Breast epithelium (tissue), 3 donors: ENCODE data around the gene CACFD1.

Source experiments
- POLR2A ChIP-seq: fragments of 450-650 bp; IDR thresholded peaks from one replicate; pipeline ENCODE4 v1.6.1; 2016; ENCODE audit warnings: antibody characterized with exemption, mild to moderate bottlenecking, moderate library complexity
- TF ChIP-seq, protein P1 (sequence below), 3 donors: fragments of 450-650 bp; IDR thresholded peaks; one replicate each; pipeline ENCODE4 v1.5.1; 2016 to 2017; ENCODE audit warnings: antibody characterized with exemption in 3 of 3, mild to moderate bottlenecking in 3 of 3, moderate library complexity in 3 of 3

DNA sequence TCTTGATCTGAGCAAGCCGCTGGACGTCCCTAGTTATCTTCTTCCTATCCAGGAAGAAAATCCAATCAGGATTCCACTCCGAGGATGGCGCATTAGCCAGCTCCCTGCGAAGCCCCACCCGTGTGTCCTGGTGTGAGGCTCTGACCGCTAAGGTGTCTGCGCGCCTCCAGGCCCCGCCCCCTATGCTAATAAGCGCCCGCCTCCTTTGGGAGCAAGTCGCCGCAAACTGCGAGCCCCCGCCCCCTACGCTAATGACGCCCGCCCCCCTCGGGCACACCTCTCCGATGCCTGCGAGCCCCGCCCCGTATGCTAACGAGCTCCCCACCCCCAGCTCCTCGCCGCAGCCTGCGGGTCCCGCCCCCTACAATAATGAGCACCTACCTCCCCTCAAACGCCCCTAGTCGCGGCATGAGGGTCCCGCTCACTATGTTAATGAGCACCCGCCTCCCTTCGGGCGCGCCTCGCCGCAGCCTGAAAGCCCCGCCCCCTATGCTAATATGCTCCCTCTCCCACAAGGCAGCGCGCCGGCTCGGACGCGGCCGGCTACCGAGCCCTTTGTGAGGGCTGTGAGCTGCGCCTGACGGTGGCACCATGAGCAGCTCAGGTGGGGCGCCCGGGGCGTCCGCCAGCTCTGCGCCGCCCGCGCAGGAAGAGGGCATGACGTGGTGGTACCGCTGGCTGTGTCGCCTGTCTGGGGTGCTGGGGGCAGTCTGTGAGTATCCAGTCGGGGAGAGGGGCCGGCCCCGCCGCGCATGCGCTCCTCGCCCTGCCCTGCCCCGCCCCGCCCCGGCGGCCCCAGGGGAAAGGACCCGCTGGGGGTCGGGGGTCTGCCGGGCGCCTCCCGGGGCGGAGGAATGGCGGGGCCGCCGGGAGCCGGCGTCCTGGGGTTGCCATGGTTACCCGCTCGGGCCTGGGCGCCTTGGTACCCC lies at the start of gene CACFD1:
- TF ChIP-seq POLR2A: no peak
- TF ChIP-seq, protein P1, sequence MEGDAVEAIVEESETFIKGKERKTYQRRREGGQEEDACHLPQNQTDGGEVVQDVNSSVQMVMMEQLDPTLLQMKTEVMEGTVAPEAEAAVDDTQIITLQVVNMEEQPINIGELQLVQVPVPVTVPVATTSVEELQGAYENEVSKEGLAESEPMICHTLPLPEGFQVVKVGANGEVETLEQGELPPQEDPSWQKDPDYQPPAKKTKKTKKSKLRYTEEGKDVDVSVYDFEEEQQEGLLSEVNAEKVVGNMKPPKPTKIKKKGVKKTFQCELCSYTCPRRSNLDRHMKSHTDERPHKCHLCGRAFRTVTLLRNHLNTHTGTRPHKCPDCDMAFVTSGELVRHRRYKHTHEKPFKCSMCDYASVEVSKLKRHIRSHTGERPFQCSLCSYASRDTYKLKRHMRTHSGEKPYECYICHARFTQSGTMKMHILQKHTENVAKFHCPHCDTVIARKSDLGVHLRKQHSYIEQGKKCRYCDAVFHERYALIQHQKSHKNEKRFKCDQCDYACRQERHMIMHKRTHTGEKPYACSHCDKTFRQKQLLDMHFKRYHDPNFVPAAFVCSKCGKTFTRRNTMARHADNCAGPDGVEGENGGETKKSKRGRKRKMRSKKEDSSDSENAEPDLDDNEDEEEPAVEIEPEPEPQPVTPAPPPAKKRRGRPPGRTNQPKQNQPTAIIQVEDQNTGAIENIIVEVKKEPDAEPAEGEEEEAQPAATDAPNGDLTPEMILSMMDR (IDR thresholded peaks at IDR 0.05): no peak
